Activated CD4-positive, alpha-beta T cell treated with anti-CD3 and anti-CD28 coated beads for 48 hours (primary cell): ENCODE data around the gene SPEG.

ENCODE experiments used
- DNase-seq: peaks from one replicate; pipeline ENCODE4 v3.0.0-alpha.2; 2020

Gene SPEG

GRCh38 chr2:219465659-219466561, 31.3 kb downstream of the SPEG start:
- DNase-seq, result no peak

DNA sequence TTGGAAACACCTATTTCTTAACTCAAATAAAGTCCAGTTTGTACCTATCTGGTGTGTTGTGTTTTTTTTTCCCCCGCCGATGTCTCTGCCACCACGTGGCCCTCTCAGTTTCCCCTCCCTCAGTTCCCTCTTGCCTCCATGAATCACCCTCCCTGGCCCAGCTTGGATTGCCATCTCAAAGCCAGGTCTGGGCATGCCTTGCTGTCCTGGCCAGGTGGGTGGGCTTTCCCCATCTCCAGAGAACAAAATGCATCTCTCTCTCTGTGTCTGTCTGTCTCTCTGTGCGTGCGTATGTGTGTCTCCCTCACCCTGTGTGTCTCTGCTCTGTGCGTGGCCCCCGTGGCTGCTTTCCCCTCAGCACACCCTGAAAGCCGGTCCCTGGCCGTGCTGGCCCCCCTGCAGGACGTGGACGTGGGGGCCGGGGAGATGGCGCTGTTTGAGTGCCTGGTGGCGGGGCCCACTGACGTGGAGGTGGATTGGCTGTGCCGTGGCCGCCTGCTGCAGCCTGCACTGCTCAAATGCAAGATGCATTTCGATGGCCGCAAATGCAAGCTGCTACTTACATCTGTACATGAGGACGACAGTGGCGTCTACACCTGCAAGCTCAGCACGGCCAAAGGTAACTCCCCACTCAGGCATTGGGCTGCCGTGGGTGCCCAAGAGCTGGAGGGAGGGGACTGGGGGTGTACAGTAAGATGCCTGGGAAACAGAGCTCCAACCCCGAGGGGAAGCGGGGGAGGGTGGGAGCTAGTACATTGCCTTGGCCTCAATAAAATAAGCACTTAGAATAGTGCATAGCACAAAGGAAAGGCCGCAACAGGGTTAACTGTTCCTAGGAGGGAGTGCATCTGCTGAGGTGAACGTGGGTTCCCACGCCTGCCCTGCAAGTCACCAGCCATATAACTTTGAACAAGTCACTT, 32.4 kb downstream of the SPEG start:
- no peak for DNase-seq

GRCh38 chr2:219467736-219468075, 33.1 kb downstream of the SPEG start:
- DNase-seq, result no peak

GRCh38 chr2:219468410-219469185, 34.0 kb downstream of the SPEG start:
- no peak for DNase-seq

GRCh38 chr2:219469186-219469724, 34.6 kb downstream of the SPEG start:
- DNase-seq, result no peak

- no peak for DNase-seq
Measured at GRCh38 chr2:219470429-219470828, 35.8 kb downstream of the SPEG start.

- DNase-seq, result no peak
Measured at GRCh38 chr2:219471476-219472371, 37.1 kb downstream of the SPEG start.

DNA sequence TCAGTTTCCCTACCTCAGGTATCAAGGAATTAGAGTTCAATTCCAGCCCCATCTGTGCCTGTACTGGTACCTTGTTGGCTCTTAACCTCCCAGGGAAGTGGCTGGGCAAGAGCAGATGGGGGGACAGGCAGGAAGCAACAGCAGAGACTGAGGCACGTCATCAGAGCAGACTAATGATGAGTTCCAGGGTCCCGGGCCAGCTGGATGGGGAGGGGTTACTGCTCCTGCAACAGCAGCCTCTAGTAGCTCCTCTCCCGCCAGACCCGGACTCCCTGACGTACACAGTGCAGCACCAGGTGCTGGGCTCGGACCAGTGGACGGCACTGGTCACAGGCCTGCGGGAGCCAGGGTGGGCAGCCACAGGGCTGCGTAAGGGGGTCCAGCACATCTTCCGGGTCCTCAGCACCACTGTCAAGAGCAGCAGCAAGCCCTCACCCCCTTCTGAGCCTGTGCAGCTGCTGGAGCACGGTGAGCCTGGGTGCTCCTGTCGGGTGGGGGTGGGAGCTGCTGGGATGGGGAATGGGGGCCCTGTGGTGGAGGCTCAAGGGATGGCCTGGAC, 38.1 kb downstream of the SPEG start:
- no peak for DNase-seq

DNA sequence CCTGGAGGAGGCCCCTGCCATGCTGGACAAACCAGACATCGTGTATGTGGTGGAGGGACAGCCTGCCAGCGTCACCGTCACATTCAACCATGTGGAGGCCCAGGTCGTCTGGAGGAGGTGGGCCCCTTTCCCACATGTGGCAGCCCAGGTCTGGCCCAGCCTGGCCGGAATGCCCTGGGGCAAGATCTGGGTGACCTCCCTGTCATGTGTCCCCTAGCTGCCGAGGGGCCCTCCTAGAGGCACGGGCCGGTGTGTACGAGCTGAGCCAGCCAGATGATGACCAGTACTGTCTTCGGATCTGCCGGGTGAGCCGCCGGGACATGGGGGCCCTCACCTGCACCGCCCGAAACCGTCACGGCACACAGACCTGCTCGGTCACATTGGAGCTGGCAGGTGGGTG, 38.9 kb downstream of the SPEG start:
- no peak for DNase-seq

DNA sequence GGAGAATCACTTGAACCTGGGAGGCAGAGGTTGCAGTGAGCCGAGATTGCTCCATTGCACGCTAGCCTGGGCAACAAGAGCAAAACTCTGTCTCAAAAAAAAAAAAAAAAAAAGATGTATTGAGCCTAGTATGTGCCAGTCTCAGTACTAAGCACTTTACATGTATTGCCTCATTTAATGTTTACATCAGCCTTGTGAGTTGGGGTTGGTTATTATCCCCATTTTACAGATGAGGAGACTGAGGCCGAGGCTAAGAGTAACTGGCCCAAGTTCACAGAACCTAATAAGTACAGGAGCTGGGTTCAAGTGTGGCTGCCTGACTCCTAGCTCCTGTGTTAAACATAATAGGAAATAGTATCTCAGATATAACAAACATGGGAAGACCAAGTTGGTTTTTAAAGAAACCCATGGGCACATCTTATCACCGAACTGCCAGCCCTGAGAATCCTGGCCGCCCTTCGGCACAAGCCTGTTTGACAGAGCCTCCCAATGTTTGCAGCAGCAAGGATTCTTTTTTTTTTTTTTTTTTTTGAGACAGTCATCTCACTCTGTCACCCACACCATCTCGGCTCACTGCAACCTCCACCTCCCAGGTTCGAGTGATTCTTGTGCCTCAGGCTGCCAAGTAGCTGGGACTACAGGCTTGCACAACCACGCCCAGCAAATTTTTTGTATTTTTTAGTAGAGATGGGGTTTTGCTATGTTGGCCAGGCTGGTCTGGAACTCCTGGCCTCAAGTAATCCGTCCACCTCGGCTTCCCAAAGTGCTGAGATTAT, 39.8 kb downstream of the SPEG start:
- DNase-seq, result no peak

- DNase-seq, result no peak
Measured at GRCh38 chr2:219475278-219475677, 40.6 kb downstream of the SPEG start.

GRCh38 chr2:219475697-219476651, 41.3 kb downstream of the SPEG start:
- peak; percentile 81 for DNase-seq

DNA sequence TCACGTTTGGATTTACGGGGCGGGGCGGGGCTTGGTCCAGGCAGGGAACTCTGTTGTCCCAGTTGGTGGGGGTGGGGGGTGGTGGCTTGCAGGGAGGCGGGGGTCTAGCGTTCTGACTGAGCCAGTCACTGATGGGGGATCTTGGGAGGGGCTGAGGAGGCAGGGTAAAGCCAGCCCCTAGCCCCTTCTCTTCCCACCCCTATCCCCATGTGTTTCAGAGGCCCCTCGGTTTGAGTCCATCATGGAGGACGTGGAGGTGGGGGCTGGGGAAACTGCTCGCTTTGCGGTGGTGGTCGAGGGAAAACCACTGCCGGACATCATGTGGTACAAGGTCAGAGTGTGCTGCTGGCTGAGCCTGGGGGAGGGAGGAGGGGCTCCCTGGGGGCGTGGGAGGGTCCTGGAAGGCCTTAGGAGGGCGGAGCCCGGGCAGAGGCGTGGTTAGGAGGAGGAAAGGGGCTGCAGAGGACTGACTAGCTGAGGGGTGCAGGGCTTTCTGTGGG, 42.1 kb downstream of the SPEG start:
- no peak for DNase-seq

DNA sequence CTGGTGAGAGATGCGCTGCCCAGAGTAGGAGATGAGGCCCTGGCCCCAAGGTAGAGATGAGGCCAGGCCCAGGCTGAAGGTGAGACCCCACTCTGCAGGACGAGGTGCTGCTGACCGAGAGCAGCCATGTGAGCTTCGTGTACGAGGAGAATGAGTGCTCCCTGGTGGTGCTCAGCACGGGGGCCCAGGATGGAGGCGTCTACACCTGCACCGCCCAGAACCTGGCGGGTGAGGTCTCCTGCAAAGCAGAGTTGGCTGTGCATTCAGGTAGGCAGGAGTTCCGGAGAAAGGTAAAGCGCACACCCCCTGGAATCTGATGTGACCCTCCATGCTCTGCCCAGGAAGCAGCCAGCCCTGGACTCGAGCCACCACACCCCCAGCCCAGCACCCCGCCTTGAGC, 42.5 kb downstream of the SPEG start:
- no peak for DNase-seq

GRCh38 chr2:219477815-219478214, 43.2 kb downstream of the SPEG start:
- no peak for DNase-seq

DNA sequence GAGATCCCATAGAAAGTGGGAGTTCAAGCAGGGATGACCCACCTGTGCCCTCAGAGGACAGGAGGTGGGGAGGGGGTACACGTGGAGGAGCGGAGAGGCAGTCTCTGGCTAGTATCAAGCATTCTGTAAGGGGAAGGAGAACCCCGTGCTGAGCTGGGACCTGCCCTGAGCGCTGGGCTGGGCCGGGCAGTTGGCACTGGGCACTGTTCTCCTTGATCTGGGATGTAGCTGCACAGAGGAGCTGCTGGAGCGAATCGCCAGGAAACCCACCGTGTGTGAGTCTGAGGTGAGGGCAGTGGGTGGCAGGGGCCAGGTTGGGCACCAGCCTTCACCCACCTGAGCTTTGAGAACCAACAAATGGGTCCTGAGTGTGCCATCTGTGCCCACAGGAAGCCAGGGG, 44.3 kb downstream of the SPEG start:
- no peak for DNase-seq

- no peak for DNase-seq
Measured at GRCh38 chr2:219480004-219480403, 45.4 kb downstream of the SPEG start.

GRCh38 chr2:219482674-219483405, 48.2 kb downstream of the SPEG start:
- DNase-seq, result no peak
